ENCODE results near the gene NUPR1.
"Not testable (repeated sequence)": the region's sequence is repeated elsewhere in the genome, so short reads cannot be mapped to it uniquely, and the experiment has no call there.

GRCh38 chr16:28566233-28566925, 27.6 kb upstream of the NUPR1 start:
- not testable (repeated sequence) for TF ChIP-seq CTCF (conservative IDR thresholded peaks at IDR 0.05; ENCODE audit: low read depth, low read length); EZH2 (IDR thresholded peaks at IDR 0.05; ENCODE audit: borderline replicate concordance, low read depth, low read length, poor library complexity, severe bottlenecking)
